H1 (cell line): ENCODE results near the gene ACAA1. TPM values are rescaled to one million over a fixed set of nuclear protein-coding genes. Genes with fewer than 3 reads are reported as not detected.
"Not testable (repeated sequence)": the region's sequence is repeated elsewhere in the genome, so short reads cannot be mapped to it uniquely, and the experiment has no call there.

ENCODE experiments used
- CTCF ChIA-PET: fragments of 300-600 bp; sonication (Branson Sonifier 250); formaldehyde crosslinking; loops from one replicate; lab custom pipeline; 2021; ENCODE audit not compliant: partially characterized antibody; lab: Charles Lee
- POLR2A ChIA-PET: fragments of 300-600 bp; sonication (Branson Sonifier 250); formaldehyde crosslinking; loops from one replicate; lab custom pipeline; 2021; ENCODE audit warnings: inconsistent platforms; ENCODE audit not compliant: partially characterized antibody; lab: Charles Lee
- DNase-seq, 2 experiments: peaks; one replicate each; pipeline versions ENCODE4 v3.0.0 to v3.0.0-alpha.2; 2010 to 2022; ENCODE audit warnings: low spot score in 2 of 2, low read depth in 1 of 2, mixed read lengths in 1 of 2
- FAIRE-seq: peaks from 2 replicates; lab custom pipeline; 2011; peaks lifted over from hg19 to GRCh38; lab: Jason Lieb, UNC
- H2AFZ ChIP-seq: 2 replicates; pipeline ENCODE4 v1.8.1; 2012; ENCODE audit warnings: low read length, inconsistent platforms
- H2AK5ac ChIP-seq: 2 replicates; pipeline ENCODE4 v1.6.1; 2013; ENCODE audit warnings: low read depth, low read length
- H2BK120ac ChIP-seq: replicated peaks from 2 replicates; pipeline ENCODE3; 2013; ENCODE audit warnings: low read depth, low read length, inconsistent platforms
- H2BK12ac ChIP-seq: 2 replicates; pipeline ENCODE4 v1.6.1; 2013; ENCODE audit warnings: low read depth, low read length
- H2BK15ac ChIP-seq: 2 replicates; pipeline ENCODE4 v1.6.1; 2013; ENCODE audit warnings: low read length
- H2BK20ac ChIP-seq: 2 replicates; pipeline ENCODE4 v1.6.1; 2013; ENCODE audit warnings: low read length
- H2BK5ac ChIP-seq: 2 replicates; pipeline ENCODE4 v1.6.1; 2013; ENCODE audit warnings: low read depth, low read length
- H3K14ac ChIP-seq: 2 replicates; pipeline ENCODE4 v1.6.1; 2013; ENCODE audit warnings: inconsistent platforms; ENCODE audit not compliant: insufficient read length
- H3K18ac ChIP-seq: 2 replicates; pipeline ENCODE4 v1.6.1; 2013; ENCODE audit warnings: low read length; ENCODE audit errors: extremely low read depth
- H3K23ac ChIP-seq: 2 replicates; pipeline ENCODE4 v1.6.1; 2013; ENCODE audit warnings: inconsistent platforms; ENCODE audit not compliant: insufficient read length
- H3K23me2 ChIP-seq: 2 replicates; pipeline ENCODE4 v1.6.1; 2013; ENCODE audit warnings: low read depth, low read length
- H3K27ac ChIP-seq: 2 replicates; pipeline ENCODE4 v1.6.1; 2011; ENCODE audit warnings: low read depth, low read length, inconsistent platforms
- H3K27me3 ChIP-seq, 4 experiments: replicated peaks in 1 of 4; 1 replicate in 1 of 4; 2 replicates in 3 of 4; pipeline versions ENCODE4 v1.6.1 to v1.8.1; 2011 to 2013; ENCODE audit warnings: low read length in 3 of 4, mild to moderate bottlenecking in 3 of 4, inconsistent platforms in 2 of 4, mixed read lengths in 2 of 4, moderate library complexity in 1 of 4; ENCODE audit not compliant: control insufficient read depth in 3 of 4, insufficient read depth in 3 of 4; ENCODE audit errors: extremely low read depth in 1 of 4
- H3K36me3 ChIP-seq, 4 experiments: 2 replicates each; pipeline versions ENCODE4 v1.6.1 to v1.8.1; 2011 to 2013; ENCODE audit warnings: mild to moderate bottlenecking in 4 of 4, low read length in 3 of 4, moderate library complexity in 2 of 4, control low read depth in 1 of 4, inconsistent platforms in 1 of 4; ENCODE audit not compliant: insufficient read depth in 4 of 4, control insufficient read depth in 2 of 4
- H3K4ac ChIP-seq: replicated peaks from 2 replicates; pipeline ENCODE3; 2013; ENCODE audit warnings: low read length, low read depth, mixed read lengths, inconsistent platforms; ENCODE audit not compliant: insufficient read length
- H3K4me1 ChIP-seq, 4 experiments: replicated peaks in 1 of 4; 1 replicate in 1 of 4; 2 replicates in 3 of 4; pipeline versions ENCODE4 v1.6.1 to v1.8.1; 2011 to 2013; ENCODE audit warnings: low read length in 3 of 4, inconsistent platforms in 2 of 4, mixed read lengths in 1 of 4; ENCODE audit not compliant: insufficient read depth in 4 of 4, control insufficient read depth in 3 of 4
- H3K4me2 ChIP-seq, 2 experiments: 2 replicates each; pipeline versions ENCODE4 v1.6.1 to v1.8.1; 2011 to 2013; ENCODE audit warnings: low read depth in 2 of 2, low read length in 2 of 2, control low read depth in 1 of 2, inconsistent platforms in 1 of 2, mild to moderate bottlenecking in 1 of 2; ENCODE audit not compliant: insufficient read depth in 1 of 2
- H3K4me3 ChIP-seq, 4 experiments: fragments of 200-600, 300-600 bp in 1 of 4; sonication (generic), shearing (Covaris generic), sonication (Bioruptor Twin) in 1 of 4; 2 replicates each; pipeline versions ENCODE4 v1.5.1 to v1.8.1; 2011 to 2016; ENCODE audit warnings: low read length in 4 of 4, low read depth in 3 of 4, control low read depth in 2 of 4, inconsistent platforms in 2 of 4, mild to moderate bottlenecking in 2 of 4, mixed read lengths in 1 of 4, moderate library complexity in 1 of 4; ENCODE audit not compliant: insufficient read depth in 2 of 4; ENCODE audit errors: extremely low read depth in 1 of 4
- H3K56ac ChIP-seq: replicated peaks from 2 replicates; pipeline ENCODE3; 2013; ENCODE audit warnings: low read depth, mild to moderate bottlenecking, mixed read lengths, low read length, inconsistent platforms; ENCODE audit not compliant: insufficient read length
- H3K79me1 ChIP-seq: 2 replicates; pipeline ENCODE4 v1.6.1; 2013; ENCODE audit warnings: low read depth, low read length, control low read depth
- H3K79me2 ChIP-seq, 2 experiments: 2 replicates each; pipeline versions ENCODE4 v1.6.1 to v1.8.1; 2012 to 2013; ENCODE audit warnings: low read length in 2 of 2, mild to moderate bottlenecking in 2 of 2, inconsistent platforms in 1 of 2; ENCODE audit not compliant: insufficient read depth in 2 of 2, control insufficient read depth in 1 of 2
- H3K9ac ChIP-seq, 4 experiments: replicated peaks in 1 of 4; 1 replicate in 1 of 4; 2 replicates in 3 of 4; pipeline versions ENCODE4 v1.6.1 to v1.8.1; 2011 to 2013; ENCODE audit warnings: low read depth in 3 of 4, low read length in 3 of 4, control low read depth in 2 of 4, mild to moderate bottlenecking in 2 of 4, moderate library complexity in 2 of 4, inconsistent platforms in 1 of 4; ENCODE audit errors: extremely low read depth in 1 of 4
- H3K9me3 ChIP-seq, 2 experiments: 2 replicates each; pipeline versions ENCODE4 v1.6.1 to v1.8.1; 2012 to 2013; ENCODE audit warnings: mild to moderate bottlenecking in 2 of 2, moderate library complexity in 2 of 2, control low read depth in 1 of 2, inconsistent platforms in 1 of 2, low read depth in 1 of 2, low read length in 1 of 2, mixed read lengths in 1 of 2; ENCODE audit not compliant: insufficient read depth in 2 of 2
- H4K20me1 ChIP-seq, 2 experiments: replicated peaks in 1 of 2; 2 replicates each; pipeline versions ENCODE3 to v1.8.1; 2011 to 2013; ENCODE audit warnings: inconsistent platforms in 2 of 2, low read length in 2 of 2, mild to moderate bottlenecking in 1 of 2; ENCODE audit not compliant: insufficient read depth in 2 of 2, control insufficient read depth in 1 of 2
- H4K5ac ChIP-seq: 2 replicates; pipeline ENCODE4 v1.6.1; 2013; ENCODE audit warnings: low read length, low read depth, mixed read lengths, inconsistent platforms; ENCODE audit not compliant: insufficient read length
- H4K8ac ChIP-seq: 2 replicates; pipeline ENCODE4 v1.8.0; 2013; ENCODE audit warnings: mild to moderate bottlenecking, moderate library complexity, low read length, inconsistent platforms; ENCODE audit not compliant: insufficient read depth; ENCODE audit errors: extremely low read depth
- H4K91ac ChIP-seq: replicated peaks from 2 replicates; pipeline ENCODE3; 2013; ENCODE audit warnings: low read length, mixed read lengths, inconsistent platforms; ENCODE audit not compliant: insufficient read length
- polyA plus RNA-seq, 7 experiments: library from polyadenylated mRNA; depleted of rRNA in 3 of 7; stranded (reverse) in 5 of 7; unstranded in 2 of 7; fragments of >200 nt in 5 of 7; fragments of 200-250 nt in 2 of 7; gene quantifications; 1 replicate in 5 of 7; 2 replicates in 1 of 7; 4 replicates in 1 of 7; pipeline versions ENCODE4 v1.2.1 to v1.2.3, GENCODE V29; 2011 to 2013; ENCODE audit warnings: missing spikeins in 2 of 7, mixed read lengths in 2 of 7
- total RNA-seq: library from RNA; stranded (reverse); fragmentation: NEBNext Ultra II Directional; extraction: Animal tissue kit (Norgen Biotek cat#: 25700); gene quantifications from 2 replicates; pipeline ENCODE4 v1.2.1, GENCODE V29; 2021

ACAA1 gene
- total and polyA plus RNA-seq, 2 of the 8 experiments (the other 6 are each of a cell fraction or from before 2014, with no cell fraction given), result 23.1 to 34.8 TPM

DNA sequence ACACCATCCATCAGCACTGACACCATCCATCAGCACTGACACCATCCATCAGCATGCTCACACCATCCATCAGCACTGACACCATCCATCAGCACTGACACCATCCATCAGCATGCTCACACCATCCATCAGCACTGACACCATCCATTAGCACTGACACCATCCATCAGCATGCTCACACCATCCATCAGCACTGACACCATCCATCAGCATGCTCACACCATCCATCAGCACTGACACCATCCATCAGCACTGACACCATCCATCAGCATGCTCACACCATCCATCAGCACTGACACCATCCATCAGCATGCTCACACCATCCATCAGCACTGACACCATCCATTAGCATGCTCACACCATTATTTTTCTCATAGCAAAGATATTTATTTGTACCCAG is 49.6 kb downstream of the ACAA1 start:
- H3K36me3 ChIP-seq, H4K20me1 ChIP-seq, H3K56ac ChIP-seq, H3K79me1 ChIP-seq, H2BK15ac ChIP-seq, H4K91ac ChIP-seq, H4K5ac ChIP-seq, H4K8ac ChIP-seq, H2AK5ac ChIP-seq, H3K27me3 ChIP-seq, H3K4me1 ChIP-seq, DNase-seq, H3K14ac ChIP-seq, H3K9ac ChIP-seq, H3K23me2 ChIP-seq, H3K4ac ChIP-seq, H2BK5ac ChIP-seq, H3K4me2 ChIP-seq, H3K79me2 ChIP-seq, H2BK12ac ChIP-seq, H3K27ac ChIP-seq, H2BK20ac ChIP-seq, H3K23ac ChIP-seq, H3K18ac ChIP-seq, FAIRE-seq, H2BK120ac ChIP-seq, H2AFZ ChIP-seq, H3K4me3 ChIP-seq, H3K9me3 ChIP-seq: not testable (repeated sequence)
- ChIA-PET CTCF (interaction anchor here (0.7 to 1.6 kb wide), 3 partner anchors 15 to 86 kb away, joined by 3 to 4 read pairs (median 4); no protein-coding TSS in a partner anchor), POLR2A (interaction anchor here (0.9 kb wide), 1 partner anchor 48 kb away, joined by 3 read pairs; the partner anchor contains the start of gene DLEC1)
